Stimulated activated naive CD8-positive, alpha-beta T cell treated with anti-CD3 and anti-CD28 coated beads, Interleukin-15, Interleukin-2, amounts not matched to agents 100 ng/mL and 50 ng/mL, for 24 hours (primary cell): Measurements from ENCODE around the gene PIK3IP1.
A peak's percentile ranks its signal among the peaks of the same experiment; 100 is the strongest.

Experiments
- H3K27ac Mint-ChIP-seq: one replicate; pipeline ENCODE4 v1.8.0; 2021; ENCODE audit warnings: mild to moderate bottlenecking, mixed read lengths
- H3K27me3 Mint-ChIP-seq: one replicate; pipeline ENCODE4 v1.8.0; 2021; ENCODE audit warnings: mixed read lengths
- H3K36me3 Mint-ChIP-seq: one replicate; pipeline ENCODE4 v1.8.0; 2021; ENCODE audit warnings: low read depth, mixed read lengths
- H3K4me1 Mint-ChIP-seq: one replicate; pipeline ENCODE4 v1.8.0; 2021; ENCODE audit warnings: low read depth, mixed read lengths
- H3K4me3 Mint-ChIP-seq: one replicate; pipeline ENCODE4 v1.8.0; 2021; ENCODE audit warnings: mild to moderate bottlenecking, mixed read lengths
- H3K9me3 Mint-ChIP-seq: one replicate; pipeline ENCODE4 v1.8.0; 2021; ENCODE audit warnings: mixed read lengths

The PIK3IP1 gene

GRCh38 chr22:31277741-31278140 lies 14.5 kb downstream of the PIK3IP1 start:
- Mint-ChIP-seq H3K27ac (peak overlapping the region; percentile 91), H3K36me3 (peaks cover 65% of the 10 kb centered on the region), H3K4me3 (no peak overlapping the region), H3K4me1 (peaks cover 70% of the 10 kb centered on the region), H3K27me3 (no peaks in the 10 kb centered on the region), H3K9me3 (no peaks in the 10 kb centered on the region)

GRCh38 chr22:31276426-31277167 lies 15.7 kb downstream of the PIK3IP1 start:
- Mint-ChIP-seq H3K4me3 (no peak overlapping the region), H3K36me3 (peaks cover 63% of the 10 kb centered on the region), H3K9me3 (no peaks in the 10 kb centered on the region), H3K4me1 (peaks cover 69% of the 10 kb centered on the region), H3K27ac (no peak overlapping the region), H3K27me3 (no peaks in the 10 kb centered on the region)

GRCh38 chr22:31275576-31275975 lies 16.7 kb downstream of the PIK3IP1 start:
- H3K4me1 Mint-ChIP-seq, result peaks cover 67% of the 10 kb centered on the region
- peaks cover 60% of the 10 kb centered on the region for H3K36me3 Mint-ChIP-seq
- no peaks in the 10 kb centered on the region for H3K27me3 Mint-ChIP-seq
- no peak overlapping the region for H3K4me3 Mint-ChIP-seq
- no peak overlapping the region for H3K27ac Mint-ChIP-seq
- H3K9me3 Mint-ChIP-seq, result no peaks in the 10 kb centered on the region

- peaks cover 66% of the 10 kb centered on the region for H3K4me1 Mint-ChIP-seq
- peak overlapping the region; percentile 21 for H3K27ac Mint-ChIP-seq
- peaks cover 59% of the 10 kb centered on the region for H3K36me3 Mint-ChIP-seq
- no peaks in the 10 kb centered on the region for H3K27me3 Mint-ChIP-seq
- H3K9me3 Mint-ChIP-seq, result no peaks in the 10 kb centered on the region
- H3K4me3 Mint-ChIP-seq, result no peak overlapping the region
Measured at GRCh38 chr22:31275018-31275417, 17.3 kb downstream of the PIK3IP1 start.

- H3K4me1 Mint-ChIP-seq, result peaks cover 61% of the 10 kb centered on the region
- H3K36me3 Mint-ChIP-seq, result peaks cover 58% of the 10 kb centered on the region
- no peak overlapping the region for H3K27ac Mint-ChIP-seq
Measured at GRCh38 chr22:31274017-31274416, 18.3 kb downstream of the PIK3IP1 start.

GRCh38 chr22:31272522-31273446 lies 19.5 kb downstream of the PIK3IP1 start:
- H3K9me3 Mint-ChIP-seq, result no peaks in the 10 kb centered on the region
- H3K36me3 Mint-ChIP-seq, result peaks cover 58% of the 10 kb centered on the region
- H3K27ac Mint-ChIP-seq, result no peak overlapping the region
- no peaks in the 10 kb centered on the region for H3K27me3 Mint-ChIP-seq
- peaks cover 49% of the 10 kb centered on the region for H3K4me1 Mint-ChIP-seq
- H3K4me3 Mint-ChIP-seq, result no peak overlapping the region

More at GRCh38 chr22:31274017-31274416, 18.3 kb downstream of the PIK3IP1 start:
- Mint-ChIP-seq H3K4me3 (no peak overlapping the region), H3K27me3 (no peaks in the 10 kb centered on the region), H3K9me3 (no peaks in the 10 kb centered on the region)

GRCh38 chr22:31271485-31271884 lies 20.8 kb downstream of the PIK3IP1 start:
- peaks cover 38% of the 10 kb centered on the region for H3K4me1 Mint-ChIP-seq
- no peak overlapping the region for H3K4me3 Mint-ChIP-seq
- peaks cover 56% of the 10 kb centered on the region for H3K36me3 Mint-ChIP-seq
- H3K27me3 Mint-ChIP-seq, result no peaks in the 10 kb centered on the region
- no peaks in the 10 kb centered on the region for H3K9me3 Mint-ChIP-seq
- H3K27ac Mint-ChIP-seq, result peak overlapping the region; percentile 56

GRCh38 chr22:31271026-31271425 lies 21.3 kb downstream of the PIK3IP1 start:
- H3K9me3 Mint-ChIP-seq, result no peaks in the 10 kb centered on the region
- peaks cover 55% of the 10 kb centered on the region for H3K36me3 Mint-ChIP-seq
- H3K4me1 Mint-ChIP-seq, result peaks cover 38% of the 10 kb centered on the region
- H3K4me3 Mint-ChIP-seq, result no peak overlapping the region
- peak overlapping the region; percentile 47 for H3K27ac Mint-ChIP-seq
- H3K27me3 Mint-ChIP-seq, result no peaks in the 10 kb centered on the region

GRCh38 chr22:31269892-31270579 lies 22.3 kb downstream of the PIK3IP1 start:
- Mint-ChIP-seq H3K27me3 (no peaks in the 10 kb centered on the region), H3K27ac (peak overlapping the region; percentile 47), H3K36me3 (peaks cover 54% of the 10 kb centered on the region), H3K9me3 (no peaks in the 10 kb centered on the region), H3K4me3 (no peak overlapping the region), H3K4me1 (peaks cover 31% of the 10 kb centered on the region)

- Mint-ChIP-seq H3K27me3 (no peaks in the 10 kb centered on the region), H3K36me3 (peaks cover 54% of the 10 kb centered on the region), H3K27ac (no peak overlapping the region)
Measured at GRCh38 chr22:31268281-31268680, 24.0 kb downstream of the PIK3IP1 start.

GRCh38 chr22:31263896-31264640 lies 28.2 kb downstream of the PIK3IP1 start:
- no peaks in the 10 kb centered on the region for H3K27me3 Mint-ChIP-seq
- no peaks in the 10 kb centered on the region for H3K4me1 Mint-ChIP-seq
- peaks cover 55% of the 10 kb centered on the region for H3K36me3 Mint-ChIP-seq
- H3K27ac Mint-ChIP-seq, result no peak overlapping the region
- no peak overlapping the region for H3K4me3 Mint-ChIP-seq
- H3K9me3 Mint-ChIP-seq, result no peaks in the 10 kb centered on the region

More at GRCh38 chr22:31268281-31268680, 24.0 kb downstream of the PIK3IP1 start:
- H3K4me1 Mint-ChIP-seq, result peaks cover 27% of the 10 kb centered on the region
- no peaks in the 10 kb centered on the region for H3K9me3 Mint-ChIP-seq
- H3K4me3 Mint-ChIP-seq, result no peak overlapping the region

GRCh38 chr22:31262312-31263133 lies 29.8 kb downstream of the PIK3IP1 start:
- Mint-ChIP-seq H3K4me3 (no peak overlapping the region), H3K27me3 (no peaks in the 10 kb centered on the region), H3K4me1 (no peaks in the 10 kb centered on the region), H3K27ac (no peak overlapping the region), H3K9me3 (no peaks in the 10 kb centered on the region), H3K36me3 (peaks cover 49% of the 10 kb centered on the region)

GRCh38 chr22:31260474-31260856 lies 31.8 kb downstream of the PIK3IP1 start:
- Mint-ChIP-seq H3K9me3 (no peaks in the 10 kb centered on the region), H3K27me3 (no peaks in the 10 kb centered on the region), H3K27ac (no peak overlapping the region), H3K36me3 (peaks cover 35% of the 10 kb centered on the region), H3K4me3 (no peak overlapping the region), H3K4me1 (no peaks in the 10 kb centered on the region)
